ENCODE measurements around the gene ARPC2.
A peak's percentile ranks its signal among the peaks of the same experiment; 100 is the strongest.

ARPC2 gene

DNA sequence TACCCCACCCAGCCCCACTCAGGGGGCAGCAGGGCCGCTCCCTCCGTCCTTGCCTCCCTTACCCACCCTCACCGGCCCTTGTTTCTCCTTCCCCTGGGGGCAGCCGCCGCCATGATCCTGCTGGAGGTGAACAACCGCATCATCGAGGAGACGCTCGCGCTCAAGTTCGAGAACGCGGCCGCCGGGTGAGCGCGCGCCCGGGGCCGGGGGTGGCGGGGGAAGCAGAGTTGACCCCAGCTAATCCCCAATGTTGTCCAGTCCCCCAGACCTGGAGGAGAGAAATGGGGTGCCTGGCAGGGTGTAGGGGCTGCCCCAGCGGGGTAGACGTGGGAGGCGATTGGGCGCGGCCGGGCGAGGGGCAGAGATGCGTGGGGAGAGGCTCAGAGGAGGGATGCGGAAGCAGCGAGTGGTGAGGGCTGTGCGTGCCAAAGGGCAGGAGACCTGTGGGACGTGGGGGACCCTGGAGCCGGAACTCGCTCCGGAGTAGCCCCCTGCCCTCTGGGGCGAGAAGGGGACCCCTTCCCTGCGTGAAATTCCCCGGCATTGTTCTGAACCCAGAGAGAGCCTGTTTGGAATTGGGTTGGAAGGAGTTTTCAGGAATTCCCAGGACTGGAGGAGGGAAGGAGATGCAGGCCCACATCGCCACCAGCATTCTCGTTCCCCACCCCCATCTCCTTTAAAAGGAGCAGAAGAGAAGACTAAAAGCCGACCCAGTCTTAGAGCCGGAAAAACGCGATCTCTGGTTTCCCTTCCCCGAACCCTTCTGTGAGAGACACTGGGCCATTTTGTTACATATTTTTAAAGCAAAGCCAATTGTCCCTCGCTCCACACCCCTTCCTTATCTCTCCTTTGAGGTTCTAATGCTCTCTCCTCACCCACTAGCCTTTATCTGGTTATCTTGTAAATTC, 625 bp downstream of the ARPC2 start:
- DNase-seq, result peak; percentile 68 to 74

DNA sequence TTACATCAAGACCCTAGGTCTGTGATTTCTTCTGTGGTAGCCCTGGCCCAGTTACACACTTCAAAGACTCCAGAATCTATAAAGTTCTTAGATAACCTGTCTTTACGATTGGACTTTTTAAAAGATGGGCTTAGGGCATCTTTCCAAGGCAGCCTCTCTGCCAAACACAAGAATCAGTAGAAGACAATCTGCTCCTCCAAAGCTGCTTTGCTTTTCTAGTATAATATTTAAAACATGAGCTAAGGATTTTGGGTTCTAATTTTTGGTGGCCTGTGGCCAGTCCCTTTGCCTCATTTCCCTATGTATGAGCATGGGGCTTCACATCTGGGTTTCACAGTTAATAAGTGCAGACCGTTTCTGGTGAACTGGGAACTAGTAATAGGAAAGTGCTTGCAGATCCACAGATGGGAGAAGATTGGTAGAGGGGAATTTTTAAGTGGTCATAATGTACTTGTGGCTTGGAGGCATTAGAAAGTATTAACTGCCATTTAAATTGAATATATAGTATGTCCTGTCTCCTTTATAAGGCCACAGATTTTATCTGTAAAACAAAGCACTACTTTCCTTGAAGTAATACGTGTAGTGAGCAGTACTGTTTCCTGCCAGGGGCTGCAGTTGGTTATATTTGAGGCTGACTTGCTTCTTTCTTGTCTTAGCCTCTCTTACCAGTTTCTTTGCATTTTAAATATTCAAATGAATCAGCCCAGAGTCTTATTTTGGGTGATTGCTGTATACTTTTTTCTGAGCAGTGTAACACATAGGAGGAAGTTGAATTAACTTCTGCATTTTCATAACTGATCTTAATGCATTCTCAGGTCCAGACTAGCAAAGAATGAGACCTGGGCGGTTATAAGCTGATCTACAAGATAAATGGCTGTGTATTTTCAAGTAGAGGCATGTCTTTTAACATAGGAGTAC, 1.5 kb downstream of the ARPC2 start:
- peak in 1 of 2 donors; percentile 60 for DNase-seq

DNA sequence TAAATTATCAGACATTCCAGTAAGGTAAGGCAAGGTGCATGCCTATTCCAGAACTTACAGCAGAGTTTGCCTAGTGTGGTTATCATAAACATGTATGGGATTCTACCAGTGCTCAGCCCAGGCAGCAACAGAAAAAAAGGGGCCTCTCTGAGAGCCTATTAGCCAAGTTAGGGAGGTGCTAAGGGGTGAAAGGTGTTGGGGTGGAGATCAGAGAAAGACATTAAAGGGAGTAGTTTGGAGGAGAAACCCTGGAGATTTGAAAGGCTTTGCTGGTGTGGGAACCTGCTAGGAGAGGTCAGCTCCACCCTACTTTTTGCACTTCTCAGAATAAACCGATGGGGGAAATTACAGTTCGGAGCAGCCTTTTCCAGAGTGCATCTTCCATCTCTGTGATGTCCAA, 2.9 kb downstream of the ARPC2 start:
- DNase-seq, result no peak

DNA sequence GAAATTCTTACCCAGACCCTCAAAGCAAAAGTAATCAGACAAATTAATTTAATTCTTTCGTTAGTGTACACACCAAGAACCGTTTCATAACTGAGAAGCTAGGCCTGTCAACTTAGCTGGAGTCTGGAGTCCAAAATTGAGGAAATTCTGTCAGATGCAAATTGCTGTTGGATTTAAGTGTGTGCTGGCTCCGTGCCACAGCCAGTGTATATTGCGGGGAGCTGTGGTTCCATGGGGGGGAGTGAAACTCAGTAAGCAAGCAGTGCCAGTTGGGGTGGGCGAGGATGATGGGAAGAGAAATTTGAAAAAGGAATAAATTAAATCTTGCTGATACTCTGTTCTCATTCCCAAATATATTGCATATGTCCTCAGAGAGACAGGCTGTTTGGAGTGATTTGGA, 4.0 kb downstream of the ARPC2 start:
- DNase-seq, result no peak

DNA sequence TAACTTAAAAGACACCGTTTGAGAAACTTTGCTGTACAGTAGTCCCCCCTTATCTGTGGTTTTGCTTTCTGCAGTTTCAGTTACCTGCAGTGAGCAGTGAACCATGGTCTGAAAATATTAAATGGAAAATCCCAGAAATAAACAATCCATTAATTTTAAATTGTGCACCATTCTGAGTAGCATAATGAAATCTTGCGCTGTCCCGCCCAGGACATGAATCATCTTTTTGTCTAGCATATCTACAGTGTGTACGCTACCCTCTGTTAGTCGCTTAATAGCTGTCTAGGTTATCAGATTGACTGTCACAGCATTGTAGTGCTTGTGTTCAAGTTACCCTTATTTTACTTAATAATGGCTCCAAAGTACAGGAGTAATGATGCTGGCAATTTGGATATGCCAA, 6.1 kb downstream of the ARPC2 start:
- DNase-seq, result peak in 1 of 2 donors; percentile 39

DNA sequence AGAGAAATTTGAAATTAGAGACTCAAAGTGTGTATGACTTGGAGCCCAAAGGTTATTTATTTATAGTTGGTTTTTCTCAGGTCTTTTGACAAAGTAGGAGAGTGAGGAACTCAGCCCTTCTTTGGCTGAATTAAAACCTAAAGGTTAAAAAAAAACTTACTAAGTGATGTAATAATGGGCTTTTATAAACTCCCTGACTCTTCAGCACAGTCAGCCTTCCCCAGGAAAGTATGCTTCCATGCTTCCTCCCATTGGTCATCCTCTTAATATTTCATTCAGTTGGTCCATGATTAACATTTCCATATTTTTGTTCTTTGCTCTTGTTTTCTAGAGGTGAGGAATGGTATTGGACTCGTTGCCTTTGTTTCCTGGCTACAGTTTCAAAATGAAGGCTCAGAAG, 7.2 kb downstream of the ARPC2 start:
- DNase-seq, result no peak

DNA sequence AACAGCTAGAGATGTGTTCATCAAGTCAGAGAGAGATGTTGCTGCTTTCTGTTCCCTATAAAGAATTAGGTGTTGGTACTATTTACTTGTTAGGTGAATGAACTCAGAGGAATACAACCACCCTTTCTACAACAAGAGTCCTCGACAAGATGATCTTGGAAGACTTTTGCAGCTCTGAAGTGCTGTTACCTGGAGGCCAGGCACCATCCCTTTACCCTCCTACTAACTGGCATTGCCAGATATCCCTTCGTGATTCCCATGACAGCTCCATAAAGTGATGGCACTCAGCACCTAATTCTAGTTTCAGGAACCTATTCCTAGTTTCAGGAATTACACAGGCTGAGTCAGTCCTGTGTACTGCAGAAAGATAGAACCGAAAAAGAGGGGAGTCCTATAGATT, 9.9 kb downstream of the ARPC2 start:
- no peak for DNase-seq

DNA sequence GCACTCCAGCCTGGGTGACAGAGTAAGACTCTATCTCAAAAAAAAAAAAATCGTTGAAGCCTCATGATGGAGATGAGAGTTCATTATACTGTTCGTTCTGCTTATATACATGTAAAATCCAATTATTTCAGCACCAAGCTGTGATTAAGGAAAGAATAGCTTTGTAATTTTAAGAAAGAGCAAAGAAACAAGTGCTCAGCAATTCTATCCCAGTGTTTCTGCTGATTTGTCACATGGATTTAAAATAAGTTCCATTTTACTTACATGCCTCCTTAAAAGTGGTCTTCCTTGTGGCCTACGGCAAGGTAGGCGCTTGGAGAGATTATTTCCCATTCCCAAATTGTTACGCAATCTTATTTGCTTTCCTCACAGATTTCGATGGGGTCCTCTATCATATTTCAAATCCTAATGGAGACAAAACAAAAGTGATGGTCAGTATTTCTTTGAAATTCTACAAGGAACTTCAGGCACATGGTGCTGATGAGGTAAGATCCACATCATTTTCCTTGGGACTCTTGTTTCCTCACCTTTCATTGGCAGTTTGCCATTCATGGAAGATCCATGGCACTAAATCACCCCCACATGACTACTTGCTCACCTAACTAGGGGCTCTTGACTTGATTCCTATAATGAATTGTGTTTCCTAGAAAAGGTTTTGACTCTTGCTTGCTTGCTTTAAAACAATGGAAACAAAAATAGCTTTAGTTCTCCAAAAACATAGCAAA, 11.5 kb downstream of the ARPC2 start:
- no peak for DNase-seq

DNA sequence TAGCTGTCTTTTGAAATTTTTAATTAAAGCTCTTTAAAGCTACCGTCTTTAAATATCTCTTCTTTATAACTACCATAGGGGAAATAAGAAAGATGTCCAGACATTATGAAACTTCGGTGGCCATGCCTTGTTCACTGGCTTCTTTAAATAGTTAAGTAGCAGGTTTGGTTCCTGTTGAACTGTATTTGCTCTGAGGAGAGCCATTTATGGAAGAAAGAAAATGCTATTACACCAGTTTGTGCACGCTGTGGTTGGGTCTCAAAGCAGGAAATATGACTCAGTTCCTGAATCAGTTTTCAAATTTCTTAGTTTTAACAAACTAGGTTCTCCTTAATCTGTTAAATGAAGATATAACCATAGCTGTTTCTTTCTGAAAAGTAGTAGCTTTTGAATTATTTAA, 12.2 kb downstream of the ARPC2 start:
- DNase-seq, result peak; percentile 43 to 73

DNA sequence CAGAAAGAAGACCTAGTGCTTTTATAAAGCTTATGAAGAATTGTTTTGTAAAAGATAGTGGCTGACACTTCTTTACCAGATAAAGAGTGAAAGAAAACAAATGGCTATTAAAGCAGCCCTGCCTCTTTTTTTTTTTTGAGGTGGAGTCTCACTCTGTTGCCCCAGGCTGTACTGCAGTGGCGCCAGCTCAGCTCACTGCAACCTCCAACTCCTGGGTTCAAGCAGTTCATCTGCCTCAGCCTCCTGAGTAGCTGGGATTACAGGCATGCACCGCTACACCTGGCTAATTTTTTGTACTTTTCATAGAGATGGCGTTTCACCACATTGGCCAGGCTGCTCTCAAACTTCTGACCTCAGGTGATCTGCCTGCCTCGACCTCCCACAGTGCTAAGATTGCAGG, 12.9 kb downstream of the ARPC2 start:
- no peak for DNase-seq

DNA sequence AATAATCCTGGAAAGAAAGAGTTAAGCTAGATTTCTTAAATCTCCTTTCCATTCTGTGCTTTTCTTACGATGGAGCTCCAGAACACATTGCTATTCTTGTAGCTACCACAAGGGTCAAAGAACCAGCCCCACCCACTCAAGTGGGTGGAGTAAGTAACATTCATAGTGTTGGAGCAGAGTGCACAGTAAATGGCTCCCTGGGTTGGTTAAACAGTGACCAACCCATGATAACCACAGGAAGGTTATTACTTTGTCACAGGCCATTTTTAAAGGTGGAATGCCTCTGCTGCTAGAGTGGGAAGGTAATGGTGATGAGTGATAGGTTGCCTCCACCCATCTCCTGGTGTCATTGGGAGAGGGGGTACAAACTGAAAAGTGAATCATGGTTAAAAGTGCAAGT, 13.9 kb downstream of the ARPC2 start:
- peak; percentile 33 to 62 for DNase-seq

DNA sequence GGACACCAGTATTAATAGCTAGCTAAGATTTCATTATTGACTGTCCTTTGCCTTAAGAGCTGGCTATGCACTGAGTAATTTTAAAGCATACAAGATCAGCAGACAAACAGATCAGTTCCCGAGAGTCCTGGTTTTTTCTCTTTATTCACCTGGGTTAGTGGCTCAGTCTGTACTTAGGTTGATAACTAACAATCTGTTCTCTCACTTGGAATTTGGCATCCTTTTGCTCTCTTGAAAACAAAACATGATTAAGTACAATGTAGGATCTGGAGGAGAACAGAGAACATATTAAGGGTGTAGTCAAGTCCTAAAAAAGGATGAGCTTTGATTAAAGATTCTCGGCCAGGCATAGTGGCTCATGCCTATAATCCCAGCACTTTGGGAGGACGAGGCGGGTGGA, 16.6 kb downstream of the ARPC2 start:
- DNase-seq, result no peak

DNA sequence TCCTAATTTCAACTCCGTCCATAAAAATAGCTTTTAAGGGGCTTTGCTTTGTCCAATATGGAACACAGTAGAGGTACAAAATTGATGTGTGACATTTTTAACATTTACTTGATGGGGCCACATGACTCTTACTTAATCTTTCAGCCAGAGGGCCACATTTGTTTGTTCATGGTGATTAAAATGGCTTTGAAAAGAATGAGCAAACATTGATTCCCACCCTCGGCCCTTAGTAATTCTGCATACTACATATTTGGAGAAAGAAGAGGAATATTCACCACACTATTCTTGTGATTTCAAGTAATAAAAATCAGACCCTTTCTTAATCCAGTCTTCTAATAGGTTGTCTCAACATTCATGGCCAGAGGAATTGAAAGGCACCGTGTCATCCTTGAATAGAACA, 17.5 kb downstream of the ARPC2 start:
- no peak for DNase-seq

DNA sequence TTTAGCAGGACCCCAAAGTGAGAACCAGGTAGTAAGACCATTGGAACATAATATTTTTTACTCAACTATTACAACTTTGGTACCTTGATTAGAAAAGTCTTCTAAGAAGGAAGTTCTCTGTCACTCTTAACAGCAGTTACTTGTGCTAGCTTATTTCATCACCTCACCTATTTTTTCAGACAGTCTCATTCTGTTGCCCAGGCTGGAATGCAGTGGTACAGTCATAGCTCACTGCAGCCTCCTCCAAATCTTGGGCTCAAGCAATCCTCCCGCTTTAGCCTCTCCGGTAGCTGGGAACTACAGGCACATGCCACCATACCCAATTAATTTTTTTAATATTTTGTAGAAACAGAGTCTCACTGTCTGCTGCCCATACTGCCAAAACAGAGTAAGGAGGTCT, 18.0 kb downstream of the ARPC2 start:
- no peak for DNase-seq

DNA sequence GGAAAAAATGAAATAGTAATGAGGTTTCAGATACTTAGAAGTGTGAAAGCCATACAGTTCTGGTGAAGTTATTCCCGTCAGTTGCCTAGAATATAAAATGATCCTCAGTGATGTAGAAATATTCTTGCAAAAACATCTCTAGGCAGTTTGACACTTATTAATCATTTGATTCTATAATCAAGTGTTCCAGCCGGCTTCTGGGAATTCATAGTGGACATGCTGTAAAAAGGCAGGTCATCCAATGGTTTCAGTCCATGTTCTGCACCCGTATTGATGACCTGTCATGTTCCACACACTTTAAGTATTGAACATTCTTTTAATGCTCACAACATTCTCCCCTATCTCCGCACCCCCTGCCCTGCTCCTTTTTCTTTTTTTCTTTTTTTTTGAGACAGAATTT, 19.8 kb downstream of the ARPC2 start:
- DNase-seq, result no peak

DNA sequence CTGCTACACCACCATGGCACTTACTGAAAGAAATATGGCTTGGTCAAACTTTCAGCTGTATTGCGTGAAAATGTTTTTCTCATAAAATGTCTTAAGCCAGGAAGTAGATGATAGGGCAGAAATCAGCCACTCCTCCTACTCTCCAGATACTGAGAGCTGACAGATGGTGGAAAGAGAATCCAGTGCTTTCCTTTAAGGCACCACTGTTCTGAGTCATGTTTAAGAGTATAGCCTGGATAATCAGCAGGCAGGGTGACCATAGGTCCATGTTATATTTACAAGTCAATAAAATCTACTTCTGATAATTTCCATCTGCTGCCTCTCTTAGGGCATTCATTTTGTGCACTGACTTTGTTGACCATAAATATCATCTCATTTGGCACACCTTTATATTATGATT, 21.9 kb downstream of the ARPC2 start:
- no peak for DNase-seq

DNA sequence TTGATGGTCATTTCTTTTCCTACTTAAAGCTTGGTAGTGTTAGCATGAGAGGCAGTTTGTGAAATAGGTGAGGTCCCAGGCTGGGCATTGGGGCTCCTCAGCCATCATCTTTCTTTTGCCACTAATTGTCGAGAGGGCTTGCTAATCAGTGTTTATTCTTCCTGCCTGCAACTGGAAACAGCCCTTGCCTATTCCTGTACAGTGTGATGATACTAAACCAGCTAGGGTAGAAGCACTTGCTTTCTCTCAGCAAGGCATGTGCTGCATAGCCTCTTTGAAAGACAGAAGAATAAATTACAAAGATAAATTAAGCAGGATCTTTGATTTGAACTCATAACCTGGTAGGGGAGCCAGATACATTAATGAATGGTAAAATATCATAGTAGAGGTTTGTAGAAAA, 27.2 kb downstream of the ARPC2 start:
- DNase-seq, result no peak

DNA sequence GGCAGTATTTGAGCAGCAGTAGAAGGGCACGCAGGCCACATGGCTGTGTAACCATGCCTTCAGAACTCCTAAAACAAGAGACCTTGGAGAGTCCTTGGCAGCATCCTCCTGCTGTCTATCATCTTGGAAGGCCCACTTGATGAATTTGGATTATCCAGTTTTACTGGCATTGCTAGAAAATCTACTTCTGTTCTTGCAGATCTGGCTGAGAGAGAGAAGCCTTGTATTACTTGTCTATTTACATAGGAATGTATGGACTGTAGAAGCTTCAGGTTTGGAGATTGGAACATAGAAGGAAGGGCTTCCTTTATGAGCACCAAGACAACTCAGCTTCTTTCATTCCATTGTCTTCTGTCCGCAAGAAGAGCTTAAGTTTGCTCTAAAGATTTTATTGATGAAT, 27.7 kb downstream of the ARPC2 start:
- DNase-seq, result no peak

DNA sequence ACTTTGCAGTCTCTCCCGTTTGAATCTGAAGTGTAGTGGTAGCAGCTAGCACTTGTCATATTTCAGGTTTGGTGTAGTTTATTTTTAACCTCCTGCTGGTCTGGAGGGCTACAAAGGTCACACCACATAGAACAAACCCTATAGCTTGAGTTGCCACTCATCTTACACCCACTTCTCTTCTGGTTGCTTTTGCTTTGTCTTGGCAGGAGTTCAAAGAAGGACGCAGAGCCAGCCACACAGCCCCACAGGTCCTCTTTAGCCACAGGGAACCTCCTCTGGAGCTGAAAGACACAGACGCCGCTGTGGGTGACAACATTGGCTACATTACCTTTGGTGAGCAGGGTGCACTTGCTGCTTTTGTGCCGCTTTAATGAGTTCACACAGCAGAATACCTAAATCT, 28.2 kb downstream of the ARPC2 start:
- DNase-seq, result no peak

DNA sequence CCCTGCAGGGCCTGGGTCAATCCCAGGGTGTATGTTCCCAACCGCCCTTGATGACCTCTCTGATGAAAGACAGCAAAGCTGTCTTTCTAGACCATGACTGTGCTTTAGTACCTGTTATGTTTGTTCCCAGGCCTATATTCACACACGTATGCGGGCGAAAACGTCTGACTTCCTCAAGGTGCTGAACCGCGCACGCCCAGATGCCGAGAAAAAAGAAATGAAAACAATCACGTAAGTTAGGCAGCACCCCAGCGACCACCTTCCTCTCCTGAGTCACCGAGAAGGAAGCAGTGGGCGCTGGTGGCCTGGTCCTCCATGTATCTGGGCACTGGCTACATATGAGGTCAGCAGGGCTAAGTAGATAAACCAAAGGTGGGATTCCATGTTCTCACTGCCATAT, 32.7 kb downstream of the ARPC2 start:
- DNase-seq, result no peak

DNA sequence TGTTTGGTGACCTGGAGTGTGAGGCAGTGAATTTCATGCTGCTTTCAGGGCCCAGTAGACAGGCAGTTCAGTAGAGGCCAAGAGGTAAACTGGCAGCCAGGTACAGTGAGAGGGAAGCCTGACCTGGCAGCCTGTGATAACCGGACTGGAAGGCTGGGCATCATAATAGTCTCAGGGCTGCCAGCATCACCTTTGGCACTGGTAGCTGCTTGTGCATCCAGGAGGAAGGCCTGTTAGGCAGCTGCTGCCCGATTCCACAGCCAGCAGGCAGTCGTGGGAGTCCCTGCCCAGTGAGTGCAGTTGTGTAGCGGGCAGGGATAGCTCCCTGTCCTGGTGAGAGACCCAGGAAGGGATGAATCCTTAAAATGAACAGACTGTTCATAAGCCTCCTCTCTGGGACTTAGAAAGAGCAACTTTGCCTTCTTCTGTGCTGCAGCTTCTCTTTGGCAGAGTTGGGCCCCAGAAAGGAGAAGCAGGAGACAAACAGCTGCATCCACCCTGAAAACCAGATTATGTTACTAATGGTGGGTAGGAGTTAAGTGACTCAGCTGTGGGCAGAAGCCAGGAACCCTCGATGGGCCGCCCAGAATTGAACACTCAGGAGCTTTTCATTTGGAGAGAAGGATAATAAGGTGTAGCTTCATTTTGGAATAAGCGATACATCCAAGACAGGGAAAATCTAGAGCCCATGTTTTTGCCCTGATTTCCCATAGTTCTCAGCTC, 35.7 kb downstream of the ARPC2 start:
- DNase-seq, result no peak

DNA sequence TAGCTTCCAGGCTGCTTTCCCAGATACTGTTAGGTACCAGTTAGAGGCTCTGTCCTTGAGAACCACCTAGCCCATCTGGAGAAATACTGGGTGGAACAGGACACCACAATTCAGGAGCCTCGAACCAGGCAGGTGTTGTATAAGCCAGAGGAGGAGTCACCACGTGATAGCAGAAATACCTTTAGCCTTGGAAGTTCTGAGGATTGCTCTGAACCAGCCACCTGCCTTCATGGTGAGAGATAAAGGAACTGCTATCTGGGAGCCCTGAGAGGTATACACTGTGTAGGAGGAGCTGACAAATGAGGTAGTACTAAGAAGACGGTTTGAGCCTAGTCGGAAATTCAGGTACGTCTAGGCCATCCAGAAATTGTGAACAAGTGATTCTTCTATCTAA, 36.2 kb downstream of the ARPC2 start:
- no peak for DNase-seq

DNA sequence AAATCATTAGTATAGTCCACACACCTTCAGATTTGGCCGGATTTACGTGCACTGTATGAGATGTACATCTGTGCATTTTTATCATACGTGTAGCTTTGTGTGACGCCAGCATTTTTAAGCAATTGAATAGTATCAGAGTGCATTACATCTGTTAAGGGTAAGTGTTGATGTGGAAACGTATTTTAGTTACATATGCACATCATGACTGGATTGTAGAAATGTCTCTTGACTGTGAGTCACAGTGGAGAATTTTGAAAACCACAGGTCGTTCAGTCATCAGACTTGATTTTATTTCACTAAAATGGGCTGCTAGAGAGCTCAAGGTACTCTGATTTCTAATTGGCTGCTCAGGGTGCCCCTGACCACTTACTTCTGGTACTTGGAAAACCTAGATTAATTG, 38.5 kb downstream of the ARPC2 start:
- DNase-seq, result no peak

Data from CD4-positive, alpha-beta T cell treated with Interleukin-4 for 1 hour (primary cell).